Osteoblast (primary cell): ENCODE data around the gene PSTPIP2. TPM values are rescaled to one million over a fixed set of nuclear protein-coding genes. Genes with fewer than 3 reads are reported as not detected.

Source experiments
- DNase-seq: peaks from one replicate; pipeline ENCODE4 v3.0.0; 2011; ENCODE audit warnings: low spot score, mixed read lengths; ENCODE audit not compliant: insufficient read length; ENCODE audit errors: missing footprints
- H2AFZ ChIP-seq: 2 replicates; pipeline ENCODE4 v1.6.0; 2011; ENCODE audit warnings: mild to moderate bottlenecking, low read length
- H3K27ac ChIP-seq: 2 replicates; pipeline ENCODE4 v1.5.1; 2011; ENCODE audit warnings: mild to moderate bottlenecking, low read depth, low read length, moderate library complexity
- H3K27me3 ChIP-seq: 2 replicates; pipeline ENCODE4 v1.6.0; 2012; ENCODE audit warnings: mild to moderate bottlenecking, control low read depth, inconsistent platforms, low read length, moderate library complexity; ENCODE audit not compliant: insufficient read depth
- H3K36me3 ChIP-seq: 2 replicates; pipeline ENCODE4 v1.5.1; 2011; ENCODE audit warnings: mild to moderate bottlenecking, low read length, control low read depth, moderate library complexity; ENCODE audit not compliant: insufficient read depth
- H3K4me1 ChIP-seq: 2 replicates; pipeline ENCODE4 v1.5.1; 2011; ENCODE audit warnings: mild to moderate bottlenecking, low read length, control low read depth, moderate library complexity; ENCODE audit not compliant: insufficient read depth
- H3K4me2 ChIP-seq: 2 replicates; pipeline ENCODE4 v1.6.0; 2011; ENCODE audit warnings: mild to moderate bottlenecking, low read length; ENCODE audit not compliant: insufficient read depth
- H3K4me3 ChIP-seq: fragments of 200-600 bp; sonication (generic); 3 replicates; pipeline ENCODE4 v1.5.1; 2012; ENCODE audit warnings: mild to moderate bottlenecking, low read length, inconsistent platforms; ENCODE audit not compliant: insufficient read depth
- H3K79me2 ChIP-seq: 2 replicates; pipeline ENCODE4 v1.6.0; 2012; ENCODE audit warnings: mild to moderate bottlenecking, low read length, control low read depth, inconsistent platforms; ENCODE audit not compliant: insufficient read depth
- H3K9me3 ChIP-seq: 2 replicates; pipeline ENCODE4 v1.5.1; 2011; ENCODE audit warnings: low read depth, low read length, control low read depth
- H4K20me1 ChIP-seq: 2 replicates; pipeline ENCODE4 v1.6.0; 2012; ENCODE audit warnings: mild to moderate bottlenecking, low read length, control low read depth; ENCODE audit not compliant: insufficient read depth
- total RNA-seq: library from RNA; depleted of rRNA; stranded (reverse); fragments of >200 nt; gene quantifications from 2 replicates; pipeline ENCODE4 v1.2.3, GENCODE V29; 2012
- TF ChIP-seq, protein P1 (sequence below): IDR thresholded peaks from 2 replicates; pipeline ENCODE4 v1.5.1; 2011; ENCODE audit warnings: mild to moderate bottlenecking, low read depth, low read length, moderate library complexity; ENCODE audit errors: extremely low read depth

Gene PSTPIP2
- total RNA-seq, 1 donor: 5.8 TPM

DNA sequence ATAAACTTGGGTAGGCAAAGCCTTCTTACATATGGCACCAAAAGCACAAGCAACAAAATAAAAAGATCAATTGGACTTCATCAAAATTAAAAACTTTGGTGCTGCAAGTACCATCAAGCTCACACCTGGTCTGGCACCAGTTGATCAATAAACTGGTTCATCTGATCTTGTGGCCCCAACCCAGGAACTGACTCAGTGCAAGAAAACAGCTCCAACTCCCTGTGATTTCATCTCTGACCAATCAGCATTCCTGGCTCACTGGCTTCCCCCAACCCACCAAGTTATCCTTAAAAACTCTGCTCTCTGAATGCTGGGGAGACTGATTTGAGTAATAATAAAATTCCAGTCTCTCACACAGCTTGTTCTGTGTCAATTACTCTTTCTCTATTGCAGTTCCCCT is 113.3 kb downstream of the PSTPIP2 start:
- peaks cover 92% of the 10 kb centered on the region for H3K4me1 ChIP-seq
- H3K9me3 ChIP-seq: no peaks in the 10 kb centered on the region
- peaks cover 29% of the 10 kb centered on the region for H3K36me3 ChIP-seq
- H3K79me2 ChIP-seq: peaks cover 68% of the 10 kb centered on the region
- no peak overlapping the region for H3K4me3 ChIP-seq
- no peaks in the 10 kb centered on the region for H3K27me3 ChIP-seq
- no peaks in the 10 kb centered on the region for H4K20me1 ChIP-seq
- no peak for DNase-seq
- peak overlapping the region; percentile 91 for H3K27ac ChIP-seq
- no peak overlapping the region for H2AFZ ChIP-seq
- TF ChIP-seq, protein P1, sequence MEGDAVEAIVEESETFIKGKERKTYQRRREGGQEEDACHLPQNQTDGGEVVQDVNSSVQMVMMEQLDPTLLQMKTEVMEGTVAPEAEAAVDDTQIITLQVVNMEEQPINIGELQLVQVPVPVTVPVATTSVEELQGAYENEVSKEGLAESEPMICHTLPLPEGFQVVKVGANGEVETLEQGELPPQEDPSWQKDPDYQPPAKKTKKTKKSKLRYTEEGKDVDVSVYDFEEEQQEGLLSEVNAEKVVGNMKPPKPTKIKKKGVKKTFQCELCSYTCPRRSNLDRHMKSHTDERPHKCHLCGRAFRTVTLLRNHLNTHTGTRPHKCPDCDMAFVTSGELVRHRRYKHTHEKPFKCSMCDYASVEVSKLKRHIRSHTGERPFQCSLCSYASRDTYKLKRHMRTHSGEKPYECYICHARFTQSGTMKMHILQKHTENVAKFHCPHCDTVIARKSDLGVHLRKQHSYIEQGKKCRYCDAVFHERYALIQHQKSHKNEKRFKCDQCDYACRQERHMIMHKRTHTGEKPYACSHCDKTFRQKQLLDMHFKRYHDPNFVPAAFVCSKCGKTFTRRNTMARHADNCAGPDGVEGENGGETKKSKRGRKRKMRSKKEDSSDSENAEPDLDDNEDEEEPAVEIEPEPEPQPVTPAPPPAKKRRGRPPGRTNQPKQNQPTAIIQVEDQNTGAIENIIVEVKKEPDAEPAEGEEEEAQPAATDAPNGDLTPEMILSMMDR: no peak
- no peak overlapping the region for H3K4me2 ChIP-seq

DNA sequence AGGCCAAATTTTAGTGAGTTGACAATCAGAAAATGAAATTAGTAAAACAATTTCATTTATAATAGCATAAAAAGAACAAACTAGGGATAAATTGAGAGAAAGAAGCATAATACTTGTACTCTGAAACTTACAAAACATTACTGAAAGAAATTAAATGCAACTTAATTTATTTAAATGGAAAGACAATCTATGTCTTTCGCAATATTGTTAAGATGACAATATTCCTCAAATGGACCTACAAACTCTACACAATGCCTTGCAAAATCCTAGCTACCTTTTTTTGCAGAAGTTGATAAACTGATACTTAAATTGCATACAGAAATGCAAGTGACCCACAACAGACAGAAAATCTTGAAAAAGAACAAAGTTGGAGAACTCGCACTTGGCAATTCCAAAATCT is 114.0 kb downstream of the PSTPIP2 start:
- DNase-seq: no peak
- no peak overlapping the region for H2AFZ ChIP-seq
- H3K4me1 ChIP-seq: peaks cover 92% of the 10 kb centered on the region
- H4K20me1 ChIP-seq: no peaks in the 10 kb centered on the region
- H3K4me2 ChIP-seq: peak overlapping the region; percentile 62
- no peak overlapping the region for H3K4me3 ChIP-seq
- peak overlapping the region; percentile 91 for H3K27ac ChIP-seq
- H3K27me3 ChIP-seq: no peaks in the 10 kb centered on the region
- peaks cover 71% of the 10 kb centered on the region for H3K79me2 ChIP-seq
- TF ChIP-seq, protein P1: no peak
- H3K36me3 ChIP-seq: peaks cover 36% of the 10 kb centered on the region
- no peaks in the 10 kb centered on the region for H3K9me3 ChIP-seq

DNA sequence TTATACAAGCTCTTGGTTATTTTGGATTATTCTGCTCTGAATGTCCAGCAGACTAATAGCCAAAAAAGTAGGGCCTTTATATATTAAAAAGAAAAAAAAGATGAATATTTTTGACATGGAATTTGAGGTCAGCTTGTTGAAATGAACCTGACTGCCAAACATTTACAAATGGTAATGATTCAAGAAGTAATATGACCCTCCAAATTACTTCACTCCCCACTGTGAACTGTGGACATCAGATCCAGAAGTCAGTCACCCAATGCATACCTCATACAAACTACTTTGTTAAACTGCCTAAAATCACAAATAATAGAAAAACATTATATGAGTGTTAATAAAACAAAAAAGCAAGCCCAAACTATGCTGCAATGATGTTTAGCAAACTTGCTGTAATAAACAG is 115.0 kb downstream of the PSTPIP2 start:
- Histone ChIP-seq H2AFZ (no peak overlapping the region), H3K27ac (peak overlapping the region; percentile 91), H3K36me3 (peaks cover 45% of the 10 kb centered on the region), H3K9me3 (no peaks in the 10 kb centered on the region), H3K4me1 (peaks cover 89% of the 10 kb centered on the region), H3K4me3 (no peak overlapping the region), H3K27me3 (no peaks in the 10 kb centered on the region), H3K79me2 (peaks cover 79% of the 10 kb centered on the region), H4K20me1 (no peaks in the 10 kb centered on the region), H3K4me2 (peak overlapping the region; percentile 62)
- peak; percentile 62 for DNase-seq
- TF ChIP-seq, protein P1: no peak

DNA sequence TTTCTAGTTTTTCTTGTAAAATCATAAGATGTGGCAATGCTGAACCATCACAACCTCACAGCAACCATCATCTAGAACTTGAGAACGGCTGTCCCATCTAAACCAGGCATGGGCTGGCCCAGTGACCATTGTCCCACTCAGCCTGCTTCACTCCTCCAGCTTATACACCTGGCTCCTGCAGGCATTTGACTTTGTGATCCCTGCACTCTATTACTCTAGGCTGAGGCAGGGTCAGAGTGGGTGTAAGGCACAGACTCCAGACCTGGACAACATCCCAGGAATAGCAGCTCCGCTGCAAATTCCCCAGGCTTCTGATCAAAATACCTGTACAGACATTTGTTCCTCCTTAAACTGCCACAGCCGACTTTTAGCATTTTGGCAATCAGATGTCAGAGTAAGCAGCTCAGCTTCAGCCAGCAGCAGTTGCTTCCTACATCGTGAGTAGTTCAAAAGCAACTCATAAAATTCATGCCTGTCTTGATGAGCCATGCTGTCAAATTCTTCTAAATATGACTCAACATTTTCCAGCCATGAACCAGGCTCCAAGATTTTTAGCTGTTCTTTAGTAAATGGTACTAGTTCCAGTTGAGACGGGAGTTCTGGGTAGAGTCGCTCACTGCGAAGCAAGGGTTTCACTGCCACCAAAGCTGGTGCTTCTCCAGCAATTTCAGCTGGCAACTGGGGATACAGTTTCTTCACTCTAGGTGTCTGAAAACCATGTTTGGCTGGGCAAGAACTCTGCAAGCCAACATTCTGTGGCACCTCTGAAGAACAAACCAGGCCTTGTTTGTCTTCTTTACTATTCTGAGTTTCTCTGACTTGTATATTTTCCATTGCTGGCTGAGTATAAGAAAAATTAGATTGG is 117.8 kb downstream of the PSTPIP2 start:
- Histone ChIP-seq H3K4me3 (no peak overlapping the region), H3K27ac (peak overlapping the region; percentile 91), H4K20me1 (no peaks in the 10 kb centered on the region)

More for the DNA sequence above, 117.8 kb downstream of the PSTPIP2 start:
- Histone ChIP-seq H2AFZ (no peak overlapping the region), H3K36me3 (peaks cover 61% of the 10 kb centered on the region), H3K4me2 (peak overlapping the region; percentile 64), H3K27me3 (no peaks in the 10 kb centered on the region), H3K9me3 (no peaks in the 10 kb centered on the region), H3K79me2 (peaks cover 69% of the 10 kb centered on the region), H3K4me1 (peaks cover 88% of the 10 kb centered on the region)
- TF ChIP-seq, protein P1: no peak
- DNase-seq: peak; percentile 73
